ENCODE measurements around the gene LRRC23. TPM values are rescaled to one million over a fixed set of nuclear protein-coding genes. Genes with fewer than 3 reads are reported as not detected.
"Not testable (repeated sequence)": the region's sequence is repeated elsewhere in the genome, so short reads cannot be mapped to it uniquely, and the experiment has no call there.

LRRC23 gene
- total RNA-seq, 1 experiment from 2014 or later, result 4.6 TPM

DNA sequence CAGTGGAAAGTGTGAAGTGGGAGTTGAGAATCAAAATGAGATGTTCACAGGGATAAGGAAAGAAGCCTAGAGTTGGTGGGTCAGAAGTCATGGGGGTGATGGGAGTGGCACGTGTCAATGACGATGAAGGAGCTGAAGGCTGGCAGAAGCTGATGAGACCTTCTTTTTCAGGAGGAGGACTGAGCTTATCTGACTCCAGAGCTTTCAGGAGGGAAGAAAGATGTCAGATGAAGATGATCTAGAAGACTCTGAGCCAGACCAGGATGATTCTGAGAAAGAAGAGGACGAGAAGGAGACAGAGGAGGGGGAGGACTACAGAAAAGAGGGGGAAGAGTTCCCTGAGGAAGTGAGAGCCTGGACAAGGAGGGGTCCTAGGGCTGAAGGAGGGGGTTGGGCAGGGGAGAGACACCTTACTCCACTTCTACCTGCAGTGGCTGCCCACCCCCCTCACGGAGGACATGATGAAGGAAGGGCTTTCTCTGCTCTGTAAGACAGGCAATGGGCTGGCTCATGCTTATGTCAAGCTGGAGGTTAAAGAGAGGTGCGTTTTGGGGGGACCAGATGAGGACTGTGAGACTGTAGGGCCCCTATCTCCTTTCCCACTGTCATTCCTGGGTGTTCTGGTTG, 905 bp downstream of the LRRC23 start:
- peaks cover 6% of the 10 kb centered on the region; the same call in 1 of the 2 replicates for H3K27me3 ChIP-seq (ENCODE audit: control insufficient read depth, insufficient read depth, low read length)
- H3K36me3 ChIP-seq (replicated peaks; ENCODE audit: control insufficient read depth, insufficient read depth, low read length), result no peaks in the 10 kb centered on the region
- DNase-seq, result no peak
- peak overlapping the region; percentile 40; the same call in 1 of the 2 replicates for H3K4me3 ChIP-seq (ENCODE audit: insufficient read depth, low read depth, low read length)

DNA sequence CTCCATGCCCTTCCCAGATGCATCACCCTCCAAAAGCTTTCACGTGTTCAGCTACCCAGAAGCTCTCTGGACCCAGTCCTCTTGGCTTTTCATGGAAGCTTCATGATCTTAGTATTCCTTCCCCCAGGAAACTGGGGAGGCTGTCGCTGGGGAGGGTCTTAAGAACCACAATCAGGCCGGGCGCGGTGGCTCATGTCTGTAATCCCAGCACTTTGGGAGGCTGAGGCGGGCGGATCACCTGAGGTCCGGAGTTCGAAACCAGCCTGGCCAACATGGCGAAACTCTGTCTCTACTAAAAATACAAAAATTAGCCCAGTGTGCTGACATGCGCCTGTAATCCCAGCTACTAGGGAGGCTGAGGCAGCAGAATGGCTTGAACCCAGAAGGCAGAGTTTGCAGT, 3.5 kb downstream of the LRRC23 start:
- DNase-seq; H3K27me3 ChIP-seq (ENCODE audit: control insufficient read depth, insufficient read depth, low read length); H3K36me3 ChIP-seq (replicated peaks; ENCODE audit: control insufficient read depth, insufficient read depth, low read length); H3K4me3 ChIP-seq (ENCODE audit: insufficient read depth, low read depth, low read length): not testable (repeated sequence)

DNA sequence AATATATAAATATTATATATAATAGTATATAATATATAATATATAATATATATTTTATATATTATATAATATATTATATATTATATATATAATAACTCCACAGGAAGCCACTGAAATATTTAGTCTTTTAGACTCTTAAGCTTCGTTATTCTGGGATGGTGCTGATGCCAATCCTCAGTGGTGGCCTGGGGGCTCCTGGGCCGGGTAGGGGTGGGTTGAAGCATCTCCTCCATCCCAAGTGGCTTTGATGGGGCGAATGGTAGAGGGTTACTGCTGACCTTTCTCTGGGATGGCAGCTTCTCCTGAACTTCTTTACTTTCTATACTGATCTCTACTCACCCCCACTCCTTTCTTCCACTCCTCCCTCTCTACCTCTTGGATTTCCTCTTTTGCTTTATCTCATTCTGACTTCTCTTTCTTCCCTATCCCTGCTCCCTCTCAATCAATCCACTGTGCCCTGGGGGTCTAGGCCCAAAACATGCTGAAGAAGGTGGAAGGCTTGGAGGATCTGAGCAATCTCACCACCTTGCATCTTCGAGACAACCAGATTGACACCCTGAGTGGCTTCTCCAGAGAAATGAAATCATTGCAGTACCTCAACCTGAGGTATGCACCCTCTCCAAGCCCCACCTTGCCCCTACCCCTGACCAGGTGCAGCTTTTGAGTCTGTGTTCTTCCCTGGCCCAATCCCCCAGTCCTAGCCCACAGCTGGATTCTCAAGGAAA, 5.0 kb downstream of the LRRC23 start:
- DNase-seq, result no peak
- H3K36me3 ChIP-seq (replicated peaks; ENCODE audit: control insufficient read depth, insufficient read depth, low read length), result no peaks in the 10 kb centered on the region
- H3K27me3 ChIP-seq (ENCODE audit: control insufficient read depth, insufficient read depth, low read length), result peaks cover 13% of the 10 kb centered on the region
- H3K4me3 ChIP-seq (ENCODE audit: insufficient read depth, low read depth, low read length), result no peak overlapping the region

DNA sequence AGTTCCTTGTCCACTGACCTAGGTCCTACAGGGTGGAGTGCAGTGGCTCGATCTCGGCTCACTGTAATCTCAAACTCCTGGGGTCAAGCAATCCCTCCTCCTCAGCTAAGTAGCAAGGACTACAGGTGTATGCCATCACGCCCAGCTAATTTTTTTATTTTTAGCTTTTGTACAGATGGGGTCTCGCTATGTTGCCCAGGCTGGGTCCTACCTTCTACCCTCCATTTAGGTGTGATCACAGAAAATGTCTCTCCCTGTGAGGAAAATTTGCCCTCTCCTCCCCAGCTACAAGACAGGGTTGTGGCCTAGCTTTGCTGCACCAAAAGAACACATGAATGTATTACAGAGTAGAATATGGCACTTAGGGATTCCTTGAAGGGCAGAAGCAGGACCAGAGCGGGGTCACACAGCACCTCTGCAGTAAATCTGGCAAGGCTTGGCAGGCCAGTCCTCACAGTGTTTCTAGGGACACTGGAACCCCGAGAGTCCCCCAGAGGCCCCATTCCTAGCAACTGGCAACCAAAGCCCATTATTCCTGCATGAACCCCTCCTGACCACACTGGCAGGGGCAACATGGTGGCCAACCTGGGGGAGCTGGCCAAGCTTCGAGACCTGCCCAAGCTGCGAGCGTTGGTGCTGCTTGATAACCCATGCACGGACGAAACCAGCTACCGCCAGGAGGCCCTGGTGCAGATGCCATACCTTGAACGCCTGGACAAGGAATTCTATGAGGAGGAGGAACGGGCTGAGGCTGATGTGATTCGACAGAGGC, 7.7 kb downstream of the LRRC23 start:
- Histone ChIP-seq H3K27me3 (ENCODE audit: control insufficient read depth, insufficient read depth, low read length) (peaks cover 10% of the 10 kb centered on the region), H3K4me3 (ENCODE audit: insufficient read depth, low read depth, low read length) (no peak overlapping the region), H3K36me3 (replicated peaks; ENCODE audit: control insufficient read depth, insufficient read depth, low read length) (peaks cover 10% of the 10 kb centered on the region)
- DNase-seq, result no peak

DNA sequence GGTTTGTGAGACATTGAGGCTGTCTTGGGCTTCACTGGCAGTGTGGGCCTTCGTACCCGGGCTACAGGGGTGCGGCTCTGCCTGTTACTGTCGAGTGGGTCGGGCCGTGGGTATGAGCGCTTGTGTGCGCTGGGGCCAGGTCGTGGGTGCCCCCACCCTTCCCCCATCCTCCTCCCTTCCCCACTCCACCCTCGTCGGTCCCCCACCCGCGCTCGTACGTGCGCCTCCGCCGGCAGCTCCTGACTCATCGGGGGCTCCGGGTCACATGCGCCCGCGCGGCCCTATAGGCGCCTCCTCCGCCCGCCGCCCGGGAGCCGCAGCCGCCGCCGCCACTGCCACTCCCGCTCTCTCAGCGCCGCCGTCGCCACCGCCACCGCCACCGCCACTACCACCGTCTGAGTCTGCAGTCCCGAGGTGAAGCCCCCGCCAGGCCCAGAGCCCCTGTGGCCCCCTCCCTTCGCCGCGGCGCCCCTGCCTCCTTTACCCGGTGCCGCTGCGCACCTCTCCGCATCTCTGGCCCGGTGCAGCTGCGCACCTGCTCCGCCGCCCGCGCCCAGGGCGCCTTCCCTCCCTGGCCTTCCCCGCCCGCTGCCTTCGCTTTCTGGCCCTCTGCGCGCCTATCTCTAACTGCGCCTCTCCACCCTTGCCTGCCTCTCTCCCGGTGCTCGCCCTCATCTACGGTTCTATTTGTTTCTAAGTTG, 9.8 kb downstream of the LRRC23 start, which contains the start of gene ENO2:
ENO2 (plus strand) TSS at position 335 of the 701 bp plus-strand sequence. CDS start 1,253 bp downstream, outside the sequence.
- peak within 1 kb of the TSS; percentile 82 for H3K4me3 ChIP-seq (ENCODE audit: insufficient read depth, low read depth, low read length)
- H3K36me3 ChIP-seq (replicated peaks; ENCODE audit: control insufficient read depth, insufficient read depth, low read length), result peaks cover 14% of the 10 kb centered on the region
- DNase-seq, result peak; percentile 85
- peaks cover 10% of the 10 kb centered on the region for H3K27me3 ChIP-seq (ENCODE audit: control insufficient read depth, insufficient read depth, low read length)

DNA sequence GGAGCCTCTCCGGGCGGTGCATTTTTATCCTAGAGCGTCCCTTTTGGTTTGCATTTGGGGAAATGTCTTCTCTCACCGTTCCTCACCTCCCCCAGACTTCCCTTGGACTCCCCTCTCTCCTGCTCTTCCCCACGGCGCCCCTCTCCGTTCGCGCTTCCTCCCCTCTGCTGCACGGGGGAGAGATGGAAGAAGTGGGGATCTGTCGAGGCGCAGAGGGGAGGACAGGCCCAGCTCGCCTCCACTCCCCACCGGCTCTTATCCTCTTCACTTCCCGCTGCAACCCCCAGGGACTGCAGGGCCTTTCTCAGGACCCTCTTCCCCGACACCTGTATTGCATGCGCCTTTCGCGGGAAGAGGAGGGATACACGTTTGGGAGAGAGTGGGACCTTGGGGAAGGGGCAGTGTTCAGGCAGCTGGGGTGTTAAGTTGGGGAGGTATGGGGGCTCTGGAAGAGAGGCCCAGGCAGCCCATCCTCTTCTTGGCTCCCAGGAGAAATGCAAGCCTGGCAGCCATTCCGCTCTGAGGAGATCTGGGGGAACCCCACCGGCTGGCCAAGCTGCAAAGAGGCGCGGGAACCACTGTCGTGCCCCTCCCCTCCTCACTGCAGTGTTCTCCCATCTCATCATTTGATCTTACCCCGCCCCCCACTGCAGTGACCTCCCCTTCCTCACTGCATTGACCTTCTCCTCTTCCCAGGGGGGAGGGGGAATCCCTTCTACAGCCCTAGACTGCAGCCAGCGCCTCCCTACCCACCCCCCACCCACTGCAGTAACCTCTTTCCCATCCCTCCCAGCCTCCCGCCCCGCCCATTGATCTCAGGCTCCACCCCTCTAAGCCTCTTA, 10.5 kb downstream of the LRRC23 start:
- H3K27me3 ChIP-seq (ENCODE audit: control insufficient read depth, insufficient read depth, low read length), result peaks cover 10% of the 10 kb centered on the region
- H3K4me3 ChIP-seq (ENCODE audit: insufficient read depth, low read depth, low read length), result peak overlapping the region; percentile 82
- DNase-seq, result peak; percentile 92
- H3K36me3 ChIP-seq (replicated peaks; ENCODE audit: control insufficient read depth, insufficient read depth, low read length), result peaks cover 15% of the 10 kb centered on the region

DNA sequence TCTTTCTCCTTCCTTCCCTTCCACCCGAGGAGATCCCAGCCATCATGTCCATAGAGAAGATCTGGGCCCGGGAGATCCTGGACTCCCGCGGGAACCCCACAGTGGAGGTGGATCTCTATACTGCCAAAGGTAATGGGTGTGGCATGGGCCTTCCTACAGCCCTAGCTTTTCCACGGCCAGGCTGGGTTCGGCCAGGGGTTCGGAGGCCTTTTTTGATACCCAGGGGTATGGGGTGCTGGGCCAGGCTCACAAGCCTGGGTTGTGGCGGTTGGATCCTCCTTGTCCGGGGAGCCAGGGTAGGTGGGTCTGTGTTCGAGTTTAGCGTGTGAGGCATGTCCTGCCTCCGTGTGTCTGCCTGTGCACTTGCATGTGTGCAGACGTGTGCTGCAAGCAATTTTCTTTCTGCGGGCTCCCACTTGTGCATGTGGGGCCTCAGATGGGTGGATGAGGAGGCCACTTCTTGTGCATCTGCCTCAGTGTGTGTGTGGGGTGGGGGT, 11.2 kb downstream of the LRRC23 start:
- Histone ChIP-seq H3K4me3 (ENCODE audit: insufficient read depth, low read depth, low read length) (peak overlapping the region; percentile 25), H3K36me3 (replicated peaks; ENCODE audit: control insufficient read depth, insufficient read depth, low read length) (peaks cover 15% of the 10 kb centered on the region), H3K27me3 (ENCODE audit: control insufficient read depth, insufficient read depth, low read length) (peaks cover 9% of the 10 kb centered on the region)
- DNase-seq, result no peak

DNA sequence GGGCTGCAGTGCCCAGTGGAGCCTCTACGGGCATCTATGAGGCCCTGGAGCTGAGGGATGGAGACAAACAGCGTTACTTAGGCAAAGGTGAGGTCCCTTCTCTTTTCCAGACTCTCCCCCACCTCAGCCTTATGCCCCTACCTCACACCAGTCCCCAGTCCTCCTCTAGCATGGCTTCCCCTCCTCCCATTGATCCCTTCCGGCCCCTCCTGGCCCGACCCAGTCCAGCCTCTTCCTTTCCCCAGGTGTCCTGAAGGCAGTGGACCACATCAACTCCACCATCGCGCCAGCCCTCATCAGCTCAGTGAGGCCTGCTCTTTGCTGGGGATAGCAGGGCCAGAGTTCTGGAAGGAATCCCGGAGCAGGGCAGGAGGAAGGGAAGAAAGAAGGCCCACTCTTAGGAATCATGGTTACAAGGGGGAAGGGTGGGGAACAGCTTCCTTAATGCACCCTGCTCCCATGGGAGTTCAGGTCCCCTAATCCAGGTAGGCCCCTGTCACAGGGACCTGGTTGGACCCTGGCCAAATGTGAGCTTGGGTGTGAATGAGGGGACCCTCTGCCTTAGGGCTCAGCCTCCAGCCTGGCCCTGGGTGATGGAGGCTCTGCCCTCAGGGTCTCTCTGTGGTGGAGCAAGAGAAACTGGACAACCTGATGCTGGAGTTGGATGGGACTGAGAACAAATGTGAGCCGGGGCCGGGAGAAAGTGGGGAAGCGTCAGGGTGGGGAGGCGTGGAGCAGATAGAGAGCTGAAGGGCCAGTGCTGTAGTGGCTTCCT, 12.0 kb downstream of the LRRC23 start:
- peaks cover 9% of the 10 kb centered on the region for H3K27me3 ChIP-seq (ENCODE audit: control insufficient read depth, insufficient read depth, low read length)
- no peak overlapping the region for H3K4me3 ChIP-seq (ENCODE audit: insufficient read depth, low read depth, low read length)
- DNase-seq, result peak; percentile 12
- peaks cover 19% of the 10 kb centered on the region for H3K36me3 ChIP-seq (replicated peaks; ENCODE audit: control insufficient read depth, insufficient read depth, low read length)

DNA sequence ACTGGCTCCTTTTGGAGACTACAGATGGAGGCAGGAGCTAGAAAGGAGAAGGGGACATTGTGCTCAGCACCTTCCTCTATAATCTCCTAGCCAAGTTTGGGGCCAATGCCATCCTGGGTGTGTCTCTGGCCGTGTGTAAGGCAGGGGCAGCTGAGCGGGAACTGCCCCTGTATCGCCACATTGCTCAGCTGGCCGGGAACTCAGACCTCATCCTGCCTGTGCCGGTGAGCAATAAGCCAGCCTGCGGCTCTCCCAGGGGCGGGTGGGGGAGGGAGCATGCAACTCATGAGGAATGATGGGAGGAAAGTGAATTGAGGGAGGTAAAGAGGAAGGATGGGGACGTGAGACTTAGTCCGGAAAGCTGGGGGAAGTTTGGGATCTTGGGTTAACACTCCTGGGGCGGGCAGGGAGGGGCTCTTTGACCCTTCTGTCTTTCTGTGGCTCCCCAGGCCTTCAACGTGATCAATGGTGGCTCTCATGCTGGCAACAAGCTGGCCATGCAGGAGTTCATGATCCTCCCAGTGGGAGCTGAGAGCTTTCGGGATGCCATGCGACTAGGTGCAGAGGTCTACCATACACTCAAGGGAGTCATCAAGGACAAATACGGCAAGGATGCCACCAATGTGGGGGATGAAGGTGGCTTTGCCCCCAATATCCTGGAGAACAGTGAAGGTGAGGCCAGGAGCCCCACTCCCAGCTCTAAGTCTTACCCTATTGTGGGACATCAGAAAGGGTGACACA, 13.0 kb downstream of the LRRC23 start:
- Histone ChIP-seq H3K36me3 (replicated peaks; ENCODE audit: control insufficient read depth, insufficient read depth, low read length) (peaks cover 28% of the 10 kb centered on the region), H3K27me3 (ENCODE audit: control insufficient read depth, insufficient read depth, low read length) (peaks cover 7% of the 10 kb centered on the region), H3K4me3 (ENCODE audit: insufficient read depth, low read depth, low read length) (no peak overlapping the region)
- DNase-seq, result peak; percentile 10

DNA sequence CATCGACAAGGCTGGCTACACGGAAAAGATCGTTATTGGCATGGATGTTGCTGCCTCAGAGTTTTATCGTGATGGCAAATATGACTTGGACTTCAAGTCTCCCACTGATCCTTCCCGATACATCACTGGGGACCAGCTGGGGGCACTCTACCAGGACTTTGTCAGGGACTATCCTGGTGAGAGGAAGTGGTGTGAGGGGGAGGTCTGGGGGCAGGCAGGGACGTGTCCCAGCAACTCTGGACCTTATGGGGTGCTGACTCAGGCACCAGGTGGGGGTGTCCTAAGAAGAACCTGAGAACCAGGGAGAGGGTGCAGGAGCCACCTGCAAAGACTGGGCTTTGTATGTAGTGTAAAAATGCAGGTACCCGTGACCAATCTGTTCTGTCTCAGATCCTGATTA, 15.0 kb downstream of the LRRC23 start:
- Histone ChIP-seq H3K4me3 (ENCODE audit: insufficient read depth, low read depth, low read length) (no peak overlapping the region), H3K36me3 (replicated peaks; ENCODE audit: control insufficient read depth, insufficient read depth, low read length) (peaks cover 31% of the 10 kb centered on the region), H3K27me3 (ENCODE audit: control insufficient read depth, insufficient read depth, low read length) (peaks cover 3% of the 10 kb centered on the region)
- DNase-seq, result peak; percentile 21

DNA sequence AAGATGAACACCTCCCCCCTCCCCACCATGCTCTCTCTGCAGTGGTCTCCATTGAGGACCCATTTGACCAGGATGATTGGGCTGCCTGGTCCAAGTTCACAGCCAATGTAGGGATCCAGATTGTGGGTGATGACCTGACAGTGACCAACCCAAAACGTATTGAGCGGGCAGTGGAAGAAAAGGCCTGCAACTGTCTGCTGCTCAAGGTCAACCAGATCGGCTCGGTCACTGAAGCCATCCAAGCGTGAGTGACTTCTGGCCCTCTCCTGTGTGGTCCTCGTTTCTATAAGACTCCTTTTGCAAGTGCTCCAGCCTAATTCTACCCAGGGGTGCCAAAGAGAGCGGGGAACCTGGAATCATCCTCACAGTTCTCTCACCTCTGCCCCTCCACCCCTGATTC, 16.9 kb downstream of the LRRC23 start:
- DNase-seq, result no peak
- Histone ChIP-seq H3K27me3 (ENCODE audit: control insufficient read depth, insufficient read depth, low read length) (no peaks in the 10 kb centered on the region), H3K4me3 (ENCODE audit: insufficient read depth, low read depth, low read length) (no peak overlapping the region), H3K36me3 (replicated peaks; ENCODE audit: control insufficient read depth, insufficient read depth, low read length) (peaks cover 27% of the 10 kb centered on the region)
